C4-2B (cell line): ENCODE data around the gene LRRC15.

Experiments used
- CTCF ChIP-seq: fragments of 450-650 bp; conservative IDR thresholded peaks from 2 replicates; pipeline ENCODE4 v1.5.1; 2017; ENCODE audit warnings: mild to moderate bottlenecking
- ZFX ChIP-seq: fragments of 450-650 bp; IDR thresholded peaks from 2 replicates; pipeline ENCODE4 v1.6.1; 2017

GRCh38 chr3:194373028-194373427, 3.5 kb upstream of the LRRC15 start:
- TF ChIP-seq CTCF (no peak), ZFX (no peak)
